Testis (tissue), 2 donors: Measurements from ENCODE around the gene RANBP17.

ENCODE experiments used
- POLR2A ChIP-seq: fragments of 450-650 bp; IDR thresholded peaks from one replicate; pipeline ENCODE4 v1.6.1; 2017; ENCODE audit warnings: antibody characterized with exemption, mild to moderate bottlenecking, moderate library complexity
- TF ChIP-seq, protein P1 (sequence below), 3 experiments: fragments of 450-650 bp in 2 of 3; fragments of 200-600 bp in 1 of 3; sonication (generic) in 1 of 3; IDR thresholded peaks; one replicate each; pipeline ENCODE4 v1.5.1; 2016 to 2019; ENCODE audit warnings: antibody characterized with exemption in 3 of 3, mild to moderate bottlenecking in 2 of 3, moderate library complexity in 1 of 3

DNA sequence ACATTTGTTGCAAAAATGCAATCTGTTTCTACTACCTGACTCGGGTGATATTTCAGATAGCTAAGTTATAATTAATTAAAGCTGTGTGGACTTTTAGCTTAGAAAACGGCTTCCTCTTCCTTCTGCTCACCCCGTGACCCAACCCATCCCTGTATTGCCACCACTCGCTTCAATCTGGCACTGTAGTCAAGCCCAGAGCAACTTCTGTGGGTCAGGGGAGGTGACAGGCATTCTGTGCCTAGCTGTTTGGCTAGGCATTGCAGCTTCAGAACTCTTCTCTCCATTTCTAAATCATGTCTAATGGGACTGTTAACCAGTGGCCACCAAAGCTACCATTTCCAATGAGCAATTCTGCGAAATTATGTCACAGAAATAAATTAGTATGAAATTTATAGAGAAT lies 267.5 kb downstream of the RANBP17 start:
- TF ChIP-seq, protein P1, sequence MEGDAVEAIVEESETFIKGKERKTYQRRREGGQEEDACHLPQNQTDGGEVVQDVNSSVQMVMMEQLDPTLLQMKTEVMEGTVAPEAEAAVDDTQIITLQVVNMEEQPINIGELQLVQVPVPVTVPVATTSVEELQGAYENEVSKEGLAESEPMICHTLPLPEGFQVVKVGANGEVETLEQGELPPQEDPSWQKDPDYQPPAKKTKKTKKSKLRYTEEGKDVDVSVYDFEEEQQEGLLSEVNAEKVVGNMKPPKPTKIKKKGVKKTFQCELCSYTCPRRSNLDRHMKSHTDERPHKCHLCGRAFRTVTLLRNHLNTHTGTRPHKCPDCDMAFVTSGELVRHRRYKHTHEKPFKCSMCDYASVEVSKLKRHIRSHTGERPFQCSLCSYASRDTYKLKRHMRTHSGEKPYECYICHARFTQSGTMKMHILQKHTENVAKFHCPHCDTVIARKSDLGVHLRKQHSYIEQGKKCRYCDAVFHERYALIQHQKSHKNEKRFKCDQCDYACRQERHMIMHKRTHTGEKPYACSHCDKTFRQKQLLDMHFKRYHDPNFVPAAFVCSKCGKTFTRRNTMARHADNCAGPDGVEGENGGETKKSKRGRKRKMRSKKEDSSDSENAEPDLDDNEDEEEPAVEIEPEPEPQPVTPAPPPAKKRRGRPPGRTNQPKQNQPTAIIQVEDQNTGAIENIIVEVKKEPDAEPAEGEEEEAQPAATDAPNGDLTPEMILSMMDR (IDR thresholded peaks at IDR 0.05), result no peak
- no peak for TF ChIP-seq POLR2A
